Forelimb muscle (tissue), 1 donor: ENCODE results near the gene ADGRD1. TPM values are rescaled to one million over a fixed set of nuclear protein-coding genes. Genes with fewer than 3 reads are reported as not detected.

Experiments used
- DNase-seq: peaks from one replicate; pipeline ENCODE4 v3.0.0-alpha.2; 2013; ENCODE audit warnings: low read depth
- polyA plus RNA-seq: library from polyadenylated mRNA; unstranded; fragments of 120-200 nt; gene quantifications from one replicate; pipeline ENCODE4 v1.2.1, GENCODE V29; 2013; ENCODE audit not compliant: insufficient read length

ADGRD1 gene
- polyA plus RNA-seq, 1 donor = 9.5 TPM

GRCh38 chr12:131006036-131006735 lies 52.5 kb downstream of the ADGRD1 start:
- DNase-seq = no peak

GRCh38 chr12:131007031-131007739 lies 53.5 kb downstream of the ADGRD1 start:
- no peak for DNase-seq

- no peak for DNase-seq
These were observed 54.0 kb downstream of the ADGRD1 start for GRCh38 chr12:131007740-131008117.

- no peak for DNase-seq
These were observed 54.6 kb downstream of the ADGRD1 start for GRCh38 chr12:131008131-131008912.

- DNase-seq = no peak
These were observed 55.2 kb downstream of the ADGRD1 start for GRCh38 chr12:131008913-131009270.

- DNase-seq = no peak
These were observed 56.1 kb downstream of the ADGRD1 start for GRCh38 chr12:131009595-131010395.

GRCh38 chr12:131010396-131011131 lies 56.9 kb downstream of the ADGRD1 start:
- DNase-seq = no peak

- peak; percentile 66 for DNase-seq
These were observed 57.7 kb downstream of the ADGRD1 start for GRCh38 chr12:131011165-131012079.

- no peak for DNase-seq
These were observed 58.8 kb downstream of the ADGRD1 start for GRCh38 chr12:131012279-131013069.

GRCh38 chr12:131013118-131013517 lies 59.4 kb downstream of the ADGRD1 start:
- DNase-seq = no peak

GRCh38 chr12:131014343-131014742 lies 60.6 kb downstream of the ADGRD1 start:
- DNase-seq = no peak

- no peak for DNase-seq
These were observed 62.1 kb downstream of the ADGRD1 start for GRCh38 chr12:131015581-131016337.

GRCh38 chr12:131017477-131017991 lies 63.8 kb downstream of the ADGRD1 start:
- DNase-seq = no peak

- no peak for DNase-seq
These were observed 64.4 kb downstream of the ADGRD1 start for GRCh38 chr12:131018019-131018620.

- DNase-seq = no peak
These were observed 65.2 kb downstream of the ADGRD1 start for GRCh38 chr12:131018808-131019397.

- no peak for DNase-seq
These were observed 66.8 kb downstream of the ADGRD1 start for GRCh38 chr12:131020326-131021153.
